HG02759 (cell line): ENCODE data around the gene TRPC3.
"Not testable (repeated sequence)": the region's sequence is repeated elsewhere in the genome, so short reads cannot be mapped to it uniquely, and the experiment has no call there.

ENCODE experiments used
- ATAC-seq: cut with Tn5 transposase; IDR thresholded peaks from one replicate; pipeline ENCODE4 v1.9.1; 2021; ENCODE audit warnings: mild to moderate bottlenecking, moderate library complexity; ENCODE audit not compliant: unreplicated experiment

Gene TRPC3

DNA sequence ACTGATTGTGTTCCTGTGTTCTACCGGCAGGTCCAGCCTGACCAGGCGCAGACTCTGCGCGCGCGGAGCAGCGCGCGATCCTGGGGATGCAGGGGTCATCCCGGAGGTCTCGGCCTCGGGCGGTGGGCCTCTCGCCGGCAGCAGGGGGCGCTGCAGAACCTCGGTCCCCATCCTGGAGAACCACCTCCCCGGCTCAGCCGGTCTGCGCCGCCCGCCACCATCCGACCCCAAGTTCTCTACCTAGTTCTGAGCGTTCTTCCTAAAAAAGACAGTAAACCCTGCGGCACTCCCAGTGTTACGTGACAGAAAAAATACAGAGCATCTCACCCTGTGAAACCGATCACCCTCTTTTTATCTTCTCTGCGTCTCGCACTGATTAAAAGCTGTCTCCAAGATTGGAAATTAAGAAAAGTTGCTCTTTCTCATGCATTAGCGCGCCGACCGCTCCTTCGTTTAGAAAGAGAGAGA is 1.6 kb downstream of the TRPC3 start:
- ATAC-seq = peak; percentile 86

DNA sequence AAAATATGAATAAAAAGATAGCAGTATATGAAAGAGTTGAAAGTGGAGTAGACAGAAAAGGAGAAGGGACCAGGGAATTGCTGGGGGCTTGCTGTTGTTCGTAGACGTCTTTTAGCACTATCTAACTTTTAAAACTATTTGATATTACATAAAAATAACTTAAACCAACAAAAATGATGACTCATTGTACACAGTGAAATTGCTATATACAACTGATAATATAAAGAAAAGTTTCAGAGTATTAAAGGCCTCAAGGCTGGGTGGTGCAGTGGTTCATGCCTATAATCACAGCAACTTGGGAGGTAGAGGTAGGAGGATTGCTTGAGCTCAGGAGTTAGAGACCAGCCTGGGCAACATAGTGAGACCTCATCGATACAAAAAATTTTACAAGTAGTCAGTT is 5.2 kb downstream of the TRPC3 start:
- ATAC-seq = no peak

DNA sequence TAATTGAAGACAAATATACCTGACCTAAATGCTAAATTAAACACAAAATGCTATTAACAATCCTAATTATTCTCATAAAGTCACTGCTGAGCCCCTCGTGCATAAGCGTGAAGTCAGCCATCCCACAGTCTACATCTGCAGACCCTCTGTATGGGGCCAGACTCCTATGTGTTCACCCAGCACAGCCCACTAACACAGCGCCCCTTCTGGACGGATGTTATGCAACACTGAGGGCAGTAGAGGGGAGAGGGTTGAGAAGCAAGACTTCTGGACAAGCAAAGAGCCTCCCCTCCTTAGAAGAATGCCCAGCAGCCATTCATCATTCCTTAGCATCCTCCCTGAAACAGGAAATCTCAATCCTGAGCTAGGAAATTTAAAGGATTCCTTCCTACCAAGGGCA is 7.9 kb downstream of the TRPC3 start:
- peak; percentile 69 for ATAC-seq

- ATAC-seq = no peak
Observed at GRCh38 chr4:121939690-121940089, 12.2 kb downstream of the TRPC3 start.

GRCh38 chr4:121938282-121939092 is 13.4 kb downstream of the TRPC3 start:
- no peak for ATAC-seq

GRCh38 chr4:121936101-121936500 is 15.8 kb downstream of the TRPC3 start:
- no peak for ATAC-seq

GRCh38 chr4:121934635-121935034 is 17.2 kb downstream of the TRPC3 start:
- no peak for ATAC-seq

DNA sequence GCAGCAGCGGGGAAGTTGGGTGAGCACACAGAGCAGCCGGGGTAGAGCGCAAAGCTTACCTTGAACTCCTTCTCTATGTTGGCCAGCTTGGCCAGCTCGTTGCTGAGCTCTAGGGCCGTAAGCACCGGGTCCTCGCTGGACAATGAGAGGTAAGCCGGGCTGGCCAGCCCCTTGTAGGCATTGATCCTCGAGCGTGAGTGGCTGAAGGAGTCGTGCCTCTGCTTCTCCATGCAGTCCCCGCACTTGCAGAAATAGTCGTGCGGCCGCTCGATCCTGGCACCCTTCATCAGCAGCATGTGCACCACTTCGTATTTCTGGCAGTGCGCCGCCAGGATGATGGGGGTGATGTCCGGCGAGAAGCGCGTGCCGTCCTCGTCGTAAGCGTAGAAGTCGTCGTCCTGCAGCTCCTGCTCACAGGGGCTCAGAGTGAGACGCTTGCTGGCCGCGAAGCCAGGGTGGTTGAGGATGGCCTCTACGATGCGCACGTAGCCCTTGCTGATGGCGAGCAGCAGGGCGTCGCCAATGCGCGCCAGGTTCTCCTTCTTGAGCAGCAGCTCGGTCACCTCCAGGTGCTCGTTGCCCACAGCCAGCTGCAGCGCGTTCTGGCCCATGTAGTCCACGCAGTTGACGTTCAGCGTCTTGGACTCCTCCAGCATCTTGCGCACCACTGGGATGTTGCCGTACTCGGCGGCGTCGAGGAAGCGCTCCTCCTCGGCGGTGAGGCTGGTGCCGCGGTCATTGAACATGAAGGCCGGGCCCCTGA is 19.5 kb downstream of the TRPC3 start:
- no peak for ATAC-seq

DNA sequence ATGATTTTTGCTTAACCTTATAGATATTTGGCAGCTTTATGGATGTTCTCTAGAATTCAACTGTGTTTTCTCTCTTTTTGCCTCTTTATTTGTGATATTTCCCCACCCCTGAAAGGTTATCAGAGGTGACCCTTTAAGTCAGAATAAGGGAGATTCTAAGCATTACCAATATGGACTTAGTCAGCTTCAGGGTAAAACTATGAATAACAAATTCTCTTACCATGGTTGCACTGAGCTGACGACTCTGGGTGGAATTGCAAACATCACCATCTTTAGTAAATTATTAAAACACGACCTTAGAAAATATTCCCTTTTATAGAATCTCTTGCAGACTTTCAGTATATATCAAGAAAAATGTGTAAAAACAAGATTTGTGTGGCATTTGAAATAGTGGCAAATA is 21.6 kb downstream of the TRPC3 start:
- ATAC-seq = no peak

- ATAC-seq = no peak
Observed at GRCh38 chr4:121927948-121928347, 23.9 kb downstream of the TRPC3 start.

DNA sequence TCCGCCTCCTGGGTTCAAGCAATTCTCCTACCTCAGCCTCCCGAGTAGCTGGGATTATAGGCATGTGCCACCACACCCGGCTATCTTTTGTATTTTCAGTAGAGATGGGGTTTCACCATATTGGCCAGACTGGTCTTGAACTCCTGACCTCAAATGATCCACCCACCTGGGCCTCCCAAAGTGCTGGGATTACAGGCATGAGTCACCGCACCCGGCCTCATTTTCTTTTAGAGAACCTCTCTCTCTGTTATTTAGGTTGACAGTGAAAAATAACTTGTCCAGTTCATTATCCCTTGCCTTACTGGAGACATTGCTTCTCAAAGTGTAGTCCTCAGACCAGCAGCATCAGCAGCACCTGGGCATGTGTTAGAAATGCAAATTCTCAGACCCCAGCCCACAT is 25.4 kb downstream of the TRPC3 start:
- ATAC-seq = not testable (repeated sequence)

DNA sequence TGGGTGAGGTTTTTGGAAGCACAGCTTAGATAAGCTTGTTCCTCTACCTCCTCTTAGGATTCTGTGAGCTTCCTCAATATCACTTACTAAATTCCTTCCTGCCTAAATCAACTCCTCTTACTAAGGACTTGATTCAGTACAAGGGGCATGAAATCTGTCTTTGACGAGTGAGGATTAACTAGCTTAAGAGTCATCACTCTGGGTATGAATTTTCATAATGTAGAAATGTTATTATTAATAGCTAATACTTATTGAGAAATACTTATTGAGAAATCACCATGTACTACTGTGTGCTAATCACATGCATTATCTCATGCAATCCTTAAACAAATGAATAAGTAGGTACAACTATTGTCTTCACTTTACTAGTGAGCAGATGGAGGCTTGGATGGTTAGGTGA is 28.6 kb downstream of the TRPC3 start:
- ATAC-seq = no peak

GRCh38 chr4:121913667-121914066 is 38.2 kb downstream of the TRPC3 start:
- no peak for ATAC-seq

GRCh38 chr4:121908346-121908745 is 43.5 kb downstream of the TRPC3 start:
- no peak for ATAC-seq

DNA sequence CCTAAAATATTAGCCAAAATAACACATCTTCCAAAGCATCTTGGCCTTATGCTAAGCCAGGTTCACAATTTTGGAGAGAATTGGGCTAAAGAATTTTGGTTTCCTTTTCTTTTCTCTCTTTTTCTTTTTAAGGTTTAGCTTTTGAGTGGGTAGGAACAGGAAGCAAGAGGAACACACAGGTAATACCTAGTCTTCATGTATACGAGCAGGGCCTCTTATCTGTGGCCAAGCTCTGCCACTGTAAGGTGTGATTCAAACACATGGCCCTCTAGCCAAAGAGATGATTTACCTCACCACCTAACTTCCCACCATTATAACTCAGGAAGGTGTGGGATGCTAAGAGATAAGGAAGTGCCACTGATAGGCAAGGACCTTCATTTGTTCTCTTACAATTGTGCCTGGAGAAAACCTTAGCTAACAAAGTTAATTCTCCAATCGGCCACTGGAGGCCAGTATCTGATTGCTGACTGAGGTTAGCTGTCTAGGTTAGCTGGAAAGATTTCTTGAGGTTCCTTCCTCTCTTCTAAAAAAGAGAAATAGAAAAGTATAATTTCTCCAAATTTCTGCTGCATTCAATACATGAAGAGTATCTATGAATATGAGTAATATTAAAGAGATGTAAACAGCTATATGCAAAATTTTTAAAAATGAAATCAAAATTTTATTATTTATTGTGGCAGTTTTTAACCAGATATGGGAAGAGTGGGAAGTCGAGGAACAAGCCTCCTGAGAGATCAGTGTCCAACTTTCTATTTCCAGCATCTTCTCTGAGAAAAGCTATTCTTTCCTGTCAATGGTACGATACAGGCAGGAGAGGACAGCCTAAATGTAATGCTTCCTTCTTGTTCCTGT is 51.5 kb downstream of the TRPC3 start:
- peak; percentile 94 for ATAC-seq

- ATAC-seq = no peak
Observed at GRCh38 chr4:121898150-121898549, 53.7 kb downstream of the TRPC3 start.

DNA sequence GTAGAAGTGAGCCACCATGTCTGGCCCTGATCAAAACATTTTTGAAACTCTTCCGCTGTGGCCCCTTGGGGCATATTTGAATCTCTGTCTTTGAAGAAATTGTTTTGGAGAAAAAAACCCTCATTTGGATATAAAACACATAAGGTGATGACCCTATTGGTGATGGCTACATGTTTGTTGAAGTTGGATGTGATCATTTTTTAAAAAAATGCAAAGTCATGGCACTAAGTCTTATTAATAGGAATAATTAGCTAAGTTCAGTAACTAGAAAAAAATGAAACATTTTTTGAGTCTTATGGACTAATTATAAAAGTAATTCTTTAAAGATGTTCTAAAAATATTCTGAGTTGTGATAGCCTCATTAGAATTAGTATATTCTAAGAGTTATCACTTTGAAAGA is 63.7 kb downstream of the TRPC3 start:
- no peak for ATAC-seq

- ATAC-seq = no peak
Observed at GRCh38 chr4:121885115-121885514, 66.7 kb downstream of the TRPC3 start.

GRCh38 chr4:121881158-121881557 is 70.7 kb downstream of the TRPC3 start:
- ATAC-seq = no peak

GRCh38 chr4:121879135-121879534 is 72.7 kb downstream of the TRPC3 start:
- no peak for ATAC-seq

GRCh38 chr4:121877041-121877773 is 74.7 kb downstream of the TRPC3 start:
- no peak for ATAC-seq
